Spleen (tissue), 11 donors: ENCODE measurements around the gene KIAA1614. TPM values are rescaled to one million over a fixed set of nuclear protein-coding genes. Genes with fewer than 3 reads are reported as not detected.

Experiments
- DNase-seq: peaks from one replicate; pipeline ENCODE4 v3.0.0-alpha.2; 2020
- H3K27ac ChIP-seq, 8 donors: fragments of 200-600 bp; sonication (generic) in 7 of 8; 1 replicate in 4 of 8; 2 replicates in 4 of 8; pipeline versions ENCODE4 v1.5.0 to v1.8.0; 2016 to 2021; ENCODE audit warnings: inconsistent platforms in 4 of 8, mild to moderate bottlenecking in 4 of 8, moderate library complexity in 1 of 8
- H3K27me3 ChIP-seq, 7 donors: fragments of 200-600 bp; sonication (generic) in 6 of 7; replicated peaks in 1 of 7; 1 replicate in 4 of 7; 2 replicates in 3 of 7; pipeline versions ENCODE4 v1.5.0 to v1.8.0; 2016 to 2021; ENCODE audit warnings: inconsistent platforms in 3 of 7, mild to moderate bottlenecking in 1 of 7
- H3K36me3 ChIP-seq, 6 donors: fragments of 200-600 bp; sonication (generic) in 5 of 6; 1 replicate in 4 of 6; 2 replicates in 2 of 6; pipeline versions ENCODE4 v1.5.0 to v1.8.0; 2016 to 2021; ENCODE audit warnings: inconsistent platforms in 2 of 6
- H3K4me1 ChIP-seq, 6 donors: fragments of 200-600 bp; sonication (generic) in 5 of 6; 1 replicate in 3 of 6; 2 replicates in 3 of 6; pipeline versions ENCODE4 v1.5.0 to v1.8.0; 2016 to 2021; ENCODE audit warnings: inconsistent platforms in 3 of 6
- H3K4me3 ChIP-seq, 8 donors: fragments of 200-600 bp; sonication (generic) in 7 of 8; 1 replicate in 4 of 8; 2 replicates in 4 of 8; pipeline versions ENCODE4 v1.5.0 to v1.8.0; 2016 to 2021; ENCODE audit warnings: inconsistent platforms in 4 of 8, mild to moderate bottlenecking in 4 of 8, moderate library complexity in 2 of 8
- H3K9me3 ChIP-seq, 8 donors: fragments of 200-600 bp; sonication (generic) in 7 of 8; 1 replicate in 4 of 8; 2 replicates in 4 of 8; pipeline versions ENCODE4 v1.5.0 to v1.8.0; 2016 to 2021; ENCODE audit warnings: inconsistent platforms in 4 of 8
- CTCF ChIP-seq, 11 experiments: fragments of 200-600 bp in 7 of 11; fragments of 450-650 bp in 4 of 11; sonication (generic) in 4 of 11; IDR thresholded peaks in 8 of 11; conservative IDR thresholded peaks in 3 of 11; 1 replicate in 7 of 11; 2 replicates in 4 of 11; pipeline versions ENCODE4 v1.4.0 to v1.8.0; 2016 to 2021; ENCODE audit warnings: antibody characterized with exemption in 11 of 11, inconsistent platforms in 4 of 11, mild to moderate bottlenecking in 1 of 11
- POLR2A ChIP-seq, 3 donors: fragments of 450-650 bp; IDR thresholded peaks; one replicate each; pipeline ENCODE4 v1.5.1; 2017; ENCODE audit warnings: antibody characterized with exemption in 3 of 3, mild to moderate bottlenecking in 1 of 3
- POLR2AphosphoS5 ChIP-seq, 3 donors: sonication (generic); formaldehyde crosslinking; IDR thresholded peaks; one replicate each; pipeline ENCODE4 v1.5.1; 2017; ENCODE audit warnings: antibody characterized with exemption in 3 of 3
- WGBS, 5 donors: extraction: QIAGEN DNeasy Blood & Tissue Kit in 3 of 5; methylation state at CpG; one replicate each; pipeline versions ENCODE4 v1.1.5 to v1.1.7; 2013 to 2018; 5-methylcytosine and 5-hydroxymethylcytosine counted together
- intact Hi-C: fragments of 100-400 bp; cut with DNase I; formaldehyde crosslinking; loops from one replicate; pipeline ENCODE4 v1.15.0; 2023; ENCODE audit warnings: low total_unique reads
- polyA plus RNA-seq, 3 donors: library from polyadenylated mRNA; stranded (reverse); fragments of 200-250 nt; gene quantifications; one replicate each; pipeline ENCODE4 v1.2.1, GENCODE V29; 2013
- total RNA-seq, 7 donors: library from RNA; depleted of rRNA in 3 of 7; stranded (reverse); fragments of >200 nt in 3 of 7; fragmentation: NEBNext Ultra II Directional in 4 of 7; extraction: Animal tissue kit (Norgen Biotek cat#: 25700) in 4 of 7; gene quantifications; one replicate each; pipeline versions ENCODE4 v1.1.0 to v1.2.1, GENCODE V29; 2016 to 2021
- donor health status: healthy with polysubstance abuse.
- donor health status: DM: no; HTN: no; CAD: no; lungs with moderate emphysema.
- donor health status: DM: no; HTN: no; CAD: no.
- donor health status: Bipolar disorder and iron deficiency.
- donor health status: healthy.
- donor health status: DM: no; HTN: no; CAD: no.
- donor health status: DM: yes; HTN: yes; CAD: no.

KIAA1614 gene
- total and polyA plus RNA-seq, 10 donors, result 0.50 to 7.4 (median 3.0) TPM

- TF ChIP-seq CTCF (IDR thresholded peaks at IDR 0.05 in 8 of 11, conservative IDR thresholded peaks at IDR 0.05 in 3 of 11) (no peak), POLR2AphosphoS5 (IDR thresholded peaks at IDR 0.05) (no peak), POLR2A (IDR thresholded peaks at IDR 0.05) (no peak)
- DNase-seq, result no peak
- WGBS, 5 donors, result 76 to 85% (median 81%) methylated on average over 5 of the region's 5 CpGs
- H3K4me3 ChIP-seq, result no peak overlapping the region
- no peak overlapping the region for H3K27ac ChIP-seq
- peaks cover 0 to 9% (median 0%) of the 10 kb centered on the region in 6 donors for H3K4me1 ChIP-seq
- H3K9me3 ChIP-seq, result no peaks in the 10 kb centered on the region
- intact Hi-C loops, result no loop called here
- H3K27me3 ChIP-seq, result no peaks in the 10 kb centered on the region
- peaks cover 0 to 7% (median 0%) of the 10 kb centered on the region in 6 donors for H3K36me3 ChIP-seq
These were observed 20.4 kb upstream of the KIAA1614 start for GRCh38 chr1:180892272-180892671.

- Histone ChIP-seq H3K36me3 (peaks cover 0 to 7% (median 0%) of the 10 kb centered on the region in 6 donors), H3K27me3 (no peaks in the 10 kb centered on the region), H3K4me1 (peaks cover 0 to 9% (median 0%) of the 10 kb centered on the region in 6 donors), H3K9me3 (no peaks in the 10 kb centered on the region), H3K4me3 (no peak overlapping the region), H3K27ac (no peak overlapping the region)
- DNase-seq, result no peak
- intact Hi-C loops, result no loop called here
- 74 to 96% (median 78%) methylated on average over 2 of the region's 2 CpGs for WGBS, 5 donors
- TF ChIP-seq POLR2AphosphoS5 (IDR thresholded peaks at IDR 0.05), result no peak
- TF ChIP-seq POLR2A (IDR thresholded peaks at IDR 0.05), result no peak
- TF ChIP-seq CTCF (IDR thresholded peaks at IDR 0.05 in 8 of 11, conservative IDR thresholded peaks at IDR 0.05 in 3 of 11), result no peak
These were observed 20.0 kb upstream of the KIAA1614 start for GRCh38 chr1:180892675-180893074.

- Histone ChIP-seq H3K36me3 (peaks cover 0 to 7% (median 0%) of the 10 kb centered on the region in 6 donors), H3K27me3 (no peaks in the 10 kb centered on the region), H3K4me3 (no peak overlapping the region), H3K27ac (no peak overlapping the region), H3K4me1 (peaks cover 0 to 9% (median 0%) of the 10 kb centered on the region in 6 donors), H3K9me3 (no peaks in the 10 kb centered on the region)
- 46 to 60% (median 52%) methylated on average over 3 of the region's 3 CpGs for WGBS, 5 donors
- intact Hi-C loops, result no loop called here
- TF ChIP-seq POLR2A (IDR thresholded peaks at IDR 0.05), result no peak
- no peak for TF ChIP-seq POLR2AphosphoS5 (IDR thresholded peaks at IDR 0.05)
- no peak for TF ChIP-seq CTCF (IDR thresholded peaks at IDR 0.05 in 8 of 11, conservative IDR thresholded peaks at IDR 0.05 in 3 of 11)
- DNase-seq, result no peak
These were observed 19.1 kb upstream of the KIAA1614 start for GRCh38 chr1:180893614-180894013.

GRCh38 chr1:180896161-180896560, 16.5 kb upstream of the KIAA1614 start:
- H3K9me3 ChIP-seq, result no peaks in the 10 kb centered on the region
- no peaks in the 10 kb centered on the region for H3K27me3 ChIP-seq
- H3K36me3 ChIP-seq, result peaks cover 0 to 7% (median 0%) of the 10 kb centered on the region in 6 donors
- 90 to 97% (median 97%) methylated on average over 3 of the region's 3 CpGs for WGBS, 5 donors
- no peak overlapping the region for H3K4me3 ChIP-seq
- peaks cover 0 to 9% (median 0%) of the 10 kb centered on the region in 6 donors for H3K4me1 ChIP-seq
- H3K27ac ChIP-seq, result no peak overlapping the region
- no peak for DNase-seq
- TF ChIP-seq POLR2AphosphoS5 (IDR thresholded peaks at IDR 0.05) (no peak), POLR2A (IDR thresholded peaks at IDR 0.05) (no peak), CTCF (IDR thresholded peaks at IDR 0.05 in 8 of 11, conservative IDR thresholded peaks at IDR 0.05 in 3 of 11) (no peak)
- intact Hi-C loops, result no loop called here
